ENCODE measurements around the gene RAPGEF2.

DNA sequence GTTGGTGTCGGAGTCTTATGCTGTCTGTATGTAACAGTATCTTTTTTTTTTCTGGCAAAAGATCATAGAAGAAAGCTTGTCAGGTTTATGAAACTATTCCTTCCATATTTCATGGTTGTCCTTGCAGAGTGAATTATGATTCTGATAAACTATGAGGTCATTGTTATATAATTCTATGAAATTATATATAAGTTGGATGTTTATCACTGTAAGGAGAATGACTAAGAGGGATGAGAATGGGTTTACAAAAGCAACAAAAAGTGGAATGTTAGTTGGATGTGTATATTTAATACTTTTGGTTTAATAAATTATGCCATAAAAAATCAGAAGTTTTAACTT, 43.1 kb downstream of the RAPGEF2 start:
- TF ChIP-seq POLR2A (IDR thresholded peaks at IDR 0.05): no peak
- TF ChIP-seq, protein P1, sequence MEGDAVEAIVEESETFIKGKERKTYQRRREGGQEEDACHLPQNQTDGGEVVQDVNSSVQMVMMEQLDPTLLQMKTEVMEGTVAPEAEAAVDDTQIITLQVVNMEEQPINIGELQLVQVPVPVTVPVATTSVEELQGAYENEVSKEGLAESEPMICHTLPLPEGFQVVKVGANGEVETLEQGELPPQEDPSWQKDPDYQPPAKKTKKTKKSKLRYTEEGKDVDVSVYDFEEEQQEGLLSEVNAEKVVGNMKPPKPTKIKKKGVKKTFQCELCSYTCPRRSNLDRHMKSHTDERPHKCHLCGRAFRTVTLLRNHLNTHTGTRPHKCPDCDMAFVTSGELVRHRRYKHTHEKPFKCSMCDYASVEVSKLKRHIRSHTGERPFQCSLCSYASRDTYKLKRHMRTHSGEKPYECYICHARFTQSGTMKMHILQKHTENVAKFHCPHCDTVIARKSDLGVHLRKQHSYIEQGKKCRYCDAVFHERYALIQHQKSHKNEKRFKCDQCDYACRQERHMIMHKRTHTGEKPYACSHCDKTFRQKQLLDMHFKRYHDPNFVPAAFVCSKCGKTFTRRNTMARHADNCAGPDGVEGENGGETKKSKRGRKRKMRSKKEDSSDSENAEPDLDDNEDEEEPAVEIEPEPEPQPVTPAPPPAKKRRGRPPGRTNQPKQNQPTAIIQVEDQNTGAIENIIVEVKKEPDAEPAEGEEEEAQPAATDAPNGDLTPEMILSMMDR (IDR thresholded peaks at IDR 0.05): no peak
